WERI-Rb-1 (cell line): ENCODE measurements around the gene TTC3.

Experiments used
- DNase-seq: peaks from one replicate; pipeline ENCODE4 v3.0.0-alpha.2; 2020
- H3K27ac ChIP-seq: fragments of 250-450 bp; sonication (Bioruptor Pico); 2 replicates; pipeline ENCODE4 v1.5.1; 2020; ENCODE audit warnings: mild to moderate bottlenecking, moderate library complexity
- H3K27me3 ChIP-seq: fragments of 250-450 bp; sonication (Bioruptor Pico); 2 replicates; pipeline ENCODE4 v1.5.1; 2021; ENCODE audit warnings: mild to moderate bottlenecking, low read depth, moderate library complexity; ENCODE audit not compliant: insufficient read depth, severe bottlenecking
- H3K36me3 ChIP-seq: fragments of 250-450 bp; sonication (Bioruptor Pico); 2 replicates; pipeline ENCODE4 v1.5.1; 2020; ENCODE audit warnings: mild to moderate bottlenecking, moderate library complexity
- H3K4me3 ChIP-seq: 2 replicates; pipeline ENCODE4 v1.5.1; 2011; ENCODE audit warnings: low read depth, mild to moderate bottlenecking, control low read depth, low read length
- H3K9me3 ChIP-seq: fragments of 250-450 bp; sonication (Bioruptor Pico); 2 replicates; pipeline ENCODE4 v1.5.1; 2021; ENCODE audit warnings: mild to moderate bottlenecking, moderate library complexity; ENCODE audit not compliant: severe bottlenecking
- CTCF ChIP-seq: IDR thresholded peaks from 2 replicates; pipeline ENCODE4 v1.5.1; 2011; ENCODE audit warnings: low read depth, mild to moderate bottlenecking, control low read depth, inconsistent platforms, low read length

TTC3 gene

DNA sequence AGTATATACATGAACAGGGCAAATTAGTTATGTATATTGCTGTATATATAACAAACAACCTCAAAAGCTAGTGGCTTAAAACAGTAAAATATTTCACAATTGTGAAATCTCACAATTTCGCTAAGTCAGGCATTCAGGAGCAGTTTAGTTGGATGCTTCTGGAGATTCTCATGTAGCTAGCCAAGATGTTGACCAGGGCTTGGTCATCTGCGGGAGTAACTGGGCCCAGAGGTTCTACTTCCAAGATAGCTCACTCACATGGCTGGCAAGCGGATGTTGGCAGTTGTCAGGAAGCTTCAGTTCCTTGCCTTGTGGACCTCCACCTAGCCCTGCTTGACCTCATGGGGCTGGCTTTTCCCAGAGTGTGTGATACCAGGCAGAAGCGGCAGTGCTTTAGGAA is 95.6 kb downstream of the TTC3 start:
- Histone ChIP-seq H3K9me3 (no peaks in the 10 kb centered on the region), H3K27ac (no peak overlapping the region), H3K36me3 (peaks cover 95% of the 10 kb centered on the region), H3K27me3 (no peaks in the 10 kb centered on the region), H3K4me3 (no peak overlapping the region)
- TF ChIP-seq CTCF = no peak
- DNase-seq = no peak

DNA sequence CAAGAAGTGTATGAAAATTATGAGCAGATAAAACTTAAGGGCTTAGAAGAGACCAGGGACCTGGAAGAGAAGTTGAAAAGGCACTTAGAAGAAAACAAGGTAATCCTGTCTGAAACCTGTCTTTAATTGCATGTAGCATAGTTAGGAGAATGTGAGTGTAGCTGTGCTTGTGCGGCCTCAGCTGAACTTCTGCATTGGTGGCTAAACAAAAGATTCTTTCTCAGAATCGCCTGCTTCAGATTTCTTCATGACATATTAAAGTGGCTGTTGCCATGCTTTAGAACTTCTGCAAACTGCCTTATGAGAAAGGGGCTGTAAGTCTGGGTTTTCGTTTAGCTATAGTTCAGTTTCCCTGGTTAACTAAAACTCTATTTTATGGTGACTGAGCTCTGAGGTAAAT is 99.6 kb downstream of the TTC3 start:
- no peak for DNase-seq
- Histone ChIP-seq H3K27me3 (no peaks in the 10 kb centered on the region), H3K36me3 (peaks cover 96% of the 10 kb centered on the region)

GRCh38 chr21:37176716-37177115 is 103.7 kb downstream of the TTC3 start:
- H3K27ac ChIP-seq = no peak overlapping the region
- DNase-seq = no peak
- no peaks in the 10 kb centered on the region for H3K27me3 ChIP-seq
- no peaks in the 10 kb centered on the region for H3K9me3 ChIP-seq
- no peak for TF ChIP-seq CTCF
- H3K4me3 ChIP-seq = no peak overlapping the region
- H3K36me3 ChIP-seq = peaks cover 96% of the 10 kb centered on the region

More for the DNA sequence above, 99.6 kb downstream of the TTC3 start:
- no peak overlapping the region for H3K4me3 ChIP-seq
- no peak for TF ChIP-seq CTCF
- no peaks in the 10 kb centered on the region for H3K9me3 ChIP-seq
- no peak overlapping the region; the same call in 1 of the 2 replicates for H3K27ac ChIP-seq

- H3K4me3 ChIP-seq = no peak overlapping the region
- H3K27ac ChIP-seq = no peak overlapping the region
- H3K27me3 ChIP-seq = no peaks in the 10 kb centered on the region
- no peak for TF ChIP-seq CTCF
- H3K9me3 ChIP-seq = no peaks in the 10 kb centered on the region
- no peak for DNase-seq
- peaks cover 89% of the 10 kb centered on the region for H3K36me3 ChIP-seq
Observed at GRCh38 chr21:37181059-37181458, 108.0 kb downstream of the TTC3 start.

DNA sequence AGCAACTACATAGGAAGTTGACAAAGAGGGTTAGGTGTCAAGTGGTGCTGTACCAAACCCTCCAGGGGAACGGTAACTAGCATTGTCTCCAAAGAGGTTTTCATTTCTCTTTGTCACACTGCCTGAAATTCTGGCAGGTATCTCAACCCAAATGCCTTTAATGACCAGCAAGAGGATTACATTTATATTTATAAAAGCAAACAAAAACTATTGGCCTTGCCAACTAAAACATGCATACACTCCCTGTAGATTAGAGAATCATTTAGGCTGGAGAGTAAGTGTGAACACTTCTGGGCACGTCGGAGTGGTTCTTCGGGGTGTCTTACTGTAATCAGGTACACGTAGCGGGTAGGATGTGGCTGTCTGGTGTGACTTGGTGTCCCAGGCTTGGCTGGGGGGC is 109.2 kb downstream of the TTC3 start:
- H3K27me3 ChIP-seq = no peaks in the 10 kb centered on the region
- no peak for TF ChIP-seq CTCF

DNA sequence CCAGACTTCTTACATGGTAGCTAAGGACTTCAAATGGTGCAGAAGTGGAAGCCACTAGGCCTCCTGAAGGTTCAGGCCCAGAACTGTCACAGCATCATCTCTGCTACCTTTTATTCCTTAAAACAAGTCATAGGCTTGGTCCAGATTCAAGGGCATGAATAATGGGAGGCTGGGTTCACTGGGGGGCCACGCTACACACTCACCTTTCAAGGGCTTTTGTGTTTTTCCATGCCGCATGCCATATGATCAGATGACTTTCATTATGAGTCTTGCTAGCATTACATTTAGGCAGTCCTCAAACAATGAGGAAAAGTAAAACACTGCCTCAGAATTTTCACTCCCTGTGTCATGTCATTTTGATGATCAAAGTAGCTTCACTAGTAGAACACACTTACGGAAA is 110.7 kb downstream of the TTC3 start:
- Histone ChIP-seq H3K36me3 (peaks cover 89% of the 10 kb centered on the region), H3K27ac (no peak overlapping the region)
- DNase-seq = no peak

More for the DNA sequence above, 109.2 kb downstream of the TTC3 start:
- Histone ChIP-seq H3K36me3 (peaks cover 89% of the 10 kb centered on the region), H3K9me3 (no peaks in the 10 kb centered on the region), H3K4me3 (no peak overlapping the region), H3K27ac (no peak overlapping the region)
- no peak for DNase-seq

More for the DNA sequence above, 110.7 kb downstream of the TTC3 start:
- H3K9me3 ChIP-seq = no peaks in the 10 kb centered on the region
- H3K4me3 ChIP-seq = no peak overlapping the region
- TF ChIP-seq CTCF = no peak
- no peaks in the 10 kb centered on the region for H3K27me3 ChIP-seq
